Parathyroid adenoma (tissue), 2 donors: Measurements from ENCODE around the gene KDELR3.

ENCODE experiments used
- H2AFZ ChIP-seq: fragments of 300-600 bp; sonication (generic); one replicate; pipeline ENCODE4 v1.7.0; 2017; ENCODE audit warnings: antibody characterized with exemption, mild to moderate bottlenecking
- H3K27ac ChIP-seq: fragments of 300-600 bp; sonication (generic); one replicate; pipeline ENCODE4 v1.7.0; 2017
- H3K27me3 ChIP-seq: fragments of 300-600 bp; sonication (generic); one replicate; pipeline ENCODE4 v1.7.0; 2017; ENCODE audit warnings: low read length; ENCODE audit not compliant: control insufficient read depth, insufficient read depth
- H3K36me3 ChIP-seq: fragments of 300-600 bp; sonication (generic); one replicate; pipeline ENCODE4 v1.7.0; 2017; ENCODE audit warnings: low read length; ENCODE audit not compliant: control insufficient read depth, insufficient read depth
- H3K4me1 ChIP-seq: fragments of 300-600 bp; sonication (generic); one replicate; pipeline ENCODE4 v1.7.0; 2017; ENCODE audit warnings: control low read depth
- H3K4me2 ChIP-seq: fragments of 300-600 bp; sonication (generic); one replicate; pipeline ENCODE4 v1.7.0; 2017; ENCODE audit warnings: low read length
- H3K4me3 ChIP-seq: fragments of 300-600 bp; sonication (generic); one replicate; pipeline ENCODE4 v1.7.0; 2017; ENCODE audit warnings: low read depth, low read length
- H3K79me2 ChIP-seq: fragments of 300-600 bp; sonication (generic); one replicate; pipeline ENCODE4 v1.7.0; 2017; ENCODE audit warnings: control low read depth
- H3K9ac ChIP-seq: fragments of 300-600 bp; sonication (generic); one replicate; pipeline ENCODE4 v1.7.0; 2017; ENCODE audit warnings: mild to moderate bottlenecking
- H3K9me3 ChIP-seq: fragments of 300-600 bp; sonication (generic); one replicate; pipeline ENCODE4 v1.7.0; 2017; ENCODE audit warnings: low read length; ENCODE audit not compliant: control insufficient read depth
- CTCF ChIP-seq: fragments of 300-600 bp; sonication (generic); IDR thresholded peaks from one replicate; pipeline ENCODE4 v1.7.0; 2017; ENCODE audit warnings: antibody characterized with exemption, mild to moderate bottlenecking
- donor health status: primary hyperparathyroidism.

The KDELR3 gene

GRCh38 chr22:38422611-38423511, 45.0 kb upstream of the KDELR3 start:
- Histone ChIP-seq H3K36me3 (no peaks in the 10 kb centered on the region), H3K9ac (no peak overlapping the region), H3K4me1 (no peaks in the 10 kb centered on the region), H3K4me2 (no peak overlapping the region), H3K4me3 (no peak overlapping the region), H3K27ac (no peak overlapping the region), H3K27me3 (no peaks in the 10 kb centered on the region), H3K79me2 (no peaks in the 10 kb centered on the region), H2AFZ (no peak overlapping the region), H3K9me3 (no peaks in the 10 kb centered on the region)
- no peak for TF ChIP-seq CTCF

- no peaks in the 10 kb centered on the region for H3K27me3 ChIP-seq
- H3K27ac ChIP-seq = no peak overlapping the region
- no peak overlapping the region for H3K9ac ChIP-seq
These were observed 44.1 kb upstream of the KDELR3 start for GRCh38 chr22:38423512-38424503.

GRCh38 chr22:38424525-38425080, 43.3 kb upstream of the KDELR3 start:
- Histone ChIP-seq H2AFZ (no peak overlapping the region), H3K4me3 (no peak overlapping the region), H3K9ac (no peak overlapping the region), H3K27ac (no peak overlapping the region), H3K79me2 (no peaks in the 10 kb centered on the region), H3K4me2 (no peak overlapping the region), H3K9me3 (no peaks in the 10 kb centered on the region), H3K27me3 (no peaks in the 10 kb centered on the region), H3K36me3 (no peaks in the 10 kb centered on the region), H3K4me1 (no peaks in the 10 kb centered on the region)
- no peak for TF ChIP-seq CTCF

More at GRCh38 chr22:38423512-38424503, 44.1 kb upstream of the KDELR3 start:
- Histone ChIP-seq H3K4me2 (no peak overlapping the region), H3K4me3 (no peak overlapping the region), H3K79me2 (no peaks in the 10 kb centered on the region), H2AFZ (no peak overlapping the region), H3K36me3 (no peaks in the 10 kb centered on the region), H3K4me1 (no peaks in the 10 kb centered on the region), H3K9me3 (no peaks in the 10 kb centered on the region)
- no peak for TF ChIP-seq CTCF

- Histone ChIP-seq H3K4me1 (no peaks in the 10 kb centered on the region), H3K27ac (no peak overlapping the region), H3K4me2 (no peak overlapping the region), H3K9me3 (no peaks in the 10 kb centered on the region), H3K27me3 (no peaks in the 10 kb centered on the region), H3K9ac (no peak overlapping the region), H3K4me3 (no peak overlapping the region), H2AFZ (no peak overlapping the region), H3K36me3 (no peaks in the 10 kb centered on the region), H3K79me2 (no peaks in the 10 kb centered on the region)
- TF ChIP-seq CTCF = no peak
These were observed 41.3 kb upstream of the KDELR3 start for GRCh38 chr22:38426628-38427027.
